Activated T-cell treated with anti-CD3 and anti-CD28 coated beads for 24 hours (primary cell): ENCODE data around the gene HOXD3.

Experiments
- DNase-seq: peaks from one replicate; pipeline ENCODE4 v3.0.0-alpha.2; 2020; ENCODE audit warnings: low read depth

Gene HOXD3

GRCh38 chr2:176149481-176149938 lies 7.6 kb upstream of the HOXD3 start:
- DNase-seq: no peak

- no peak for DNase-seq
Observed at GRCh38 chr2:176149939-176150583, 7.0 kb upstream of the HOXD3 start.

GRCh38 chr2:176150584-176151441 lies 6.3 kb upstream of the HOXD3 start:
- DNase-seq: no peak

GRCh38 chr2:176151442-176152287 lies 5.4 kb upstream of the HOXD3 start, which contains the start of gene HOXD4:
HOXD4 (plus strand) TSS chr2:176151550; CDS start chr2:176151634, 84 bp downstream.
- DNase-seq: no peak

GRCh38 chr2:176152350-176153181 lies 4.5 kb upstream of the HOXD3 start:
- no peak for DNase-seq

- no peak for DNase-seq
Observed at GRCh38 chr2:176154576-176155252, 2.4 kb upstream of the HOXD3 start.

GRCh38 chr2:176155356-176156044 lies 1.6 kb upstream of the HOXD3 start:
- no peak for DNase-seq

GRCh38 chr2:176156301-176156806 lies 753 bp upstream of the HOXD3 start:
- no peak for DNase-seq

GRCh38 chr2:176157499-176158185 lies 535 bp downstream of the HOXD3 start:
- DNase-seq: no peak

GRCh38 chr2:176158186-176158591 lies 1.1 kb downstream of the HOXD3 start:
- no peak for DNase-seq

GRCh38 chr2:176158855-176159662 lies 2.0 kb downstream of the HOXD3 start:
- DNase-seq: no peak

GRCh38 chr2:176159663-176160250 lies 2.6 kb downstream of the HOXD3 start:
- no peak for DNase-seq

- DNase-seq: no peak
Observed at GRCh38 chr2:176160251-176160985, 3.3 kb downstream of the HOXD3 start.

- no peak for DNase-seq
Observed at GRCh38 chr2:176160986-176161824, 4.1 kb downstream of the HOXD3 start.

- no peak for DNase-seq
Observed at GRCh38 chr2:176161825-176162626, 4.9 kb downstream of the HOXD3 start.
